Liver (tissue), 3 donors: ENCODE results near the gene SPAG4.
A peak's percentile ranks its signal among the peaks of the same experiment; 100 is the strongest.

ENCODE experiments used
- CTCF ChIP-seq: fragments of 150-350 bp; IDR thresholded peaks from 2 replicates; pipeline ENCODE4 v1.5.1; 2017; ENCODE audit warnings: improper control_type of control experiment, low read depth, low read length; ENCODE audit not compliant: missing input control
- GABPA ChIP-seq, 2 donors: IDR thresholded peaks in 1 of 2; conservative IDR thresholded peaks in 1 of 2; 2 replicates each; pipeline ENCODE4 v1.6.1; 2016; ENCODE audit warnings: antibody characterized with exemption in 2 of 2, mild to moderate bottlenecking in 1 of 2, moderate library complexity in 1 of 2
- JUND ChIP-seq, 2 donors: IDR thresholded peaks; 2 replicates each; pipeline ENCODE4 v1.6.1; 2016; ENCODE audit warnings: antibody characterized with exemption in 2 of 2
- MAX ChIP-seq: IDR thresholded peaks from 2 replicates; pipeline ENCODE4 v1.6.1; 2016; ENCODE audit warnings: antibody characterized with exemption
- RXRA ChIP-seq, 2 donors: IDR thresholded peaks; 2 replicates each; pipeline ENCODE4 v1.6.1; 2017 to 2018; ENCODE audit warnings: antibody characterized with exemption in 2 of 2, mild to moderate bottlenecking in 1 of 2
- SP1 ChIP-seq: IDR thresholded peaks from 2 replicates; pipeline ENCODE4 v1.6.1; 2018; ENCODE audit warnings: antibody characterized with exemption, mild to moderate bottlenecking
- donor health status: healthy.
- donor health status: healthy.

DNA sequence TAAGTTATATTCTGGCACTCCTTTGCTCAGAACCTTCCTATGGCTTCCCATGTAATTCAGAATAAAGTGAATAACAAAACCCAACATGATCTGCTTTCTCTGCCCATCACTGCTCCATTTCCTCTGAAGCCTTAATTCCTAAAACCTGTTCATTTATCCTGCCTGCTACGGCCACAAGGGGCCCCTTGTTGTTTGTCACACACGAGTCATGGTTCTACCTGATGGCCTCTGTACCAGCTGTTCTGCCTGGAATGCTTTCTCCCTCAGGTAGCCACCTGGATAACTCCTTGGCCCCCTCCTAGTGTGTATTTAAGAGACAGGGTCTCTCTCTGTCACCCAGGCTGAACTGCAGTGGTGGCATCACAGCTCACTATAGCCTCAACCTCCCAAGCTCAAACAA lies 47.0 kb upstream of the SPAG4 start:
- TF ChIP-seq GABPA (IDR thresholded peaks at IDR 0.05 in 1 of 2, conservative IDR thresholded peaks at IDR 0.05 in 1 of 2) (no peak), CTCF (peak; percentile 11), SP1 (no peak), RXRA (IDR thresholded peaks at IDR 0.05) (no peak), MAX (no peak), JUND (IDR thresholded peaks at IDR 0.05) (no peak)
